Stomach (tissue), 4 donors: ENCODE data around the gene MCRIP2.

Source experiments
- CTCF ChIP-seq, 7 experiments: fragments of 450-650 bp in 4 of 7; fragments of 200-600 bp in 3 of 7; sonication (generic) in 3 of 7; IDR thresholded peaks; one replicate each; pipeline ENCODE4 v1.5.1; 2016 to 2019; ENCODE audit warnings: antibody characterized with exemption in 7 of 7, control low read depth in 2 of 7, mild to moderate bottlenecking in 1 of 7
- POLR2AphosphoS5 ChIP-seq, 3 donors: sonication (generic); formaldehyde crosslinking; IDR thresholded peaks; one replicate each; pipeline ENCODE4 v1.6.1; 2016; ENCODE audit warnings: antibody characterized with exemption in 3 of 3

- TF ChIP-seq CTCF (IDR thresholded peaks at IDR 0.05), result no peak
- TF ChIP-seq POLR2AphosphoS5 (IDR thresholded peaks at IDR 0.05), result no peak
Observed at GRCh38 chr16:595094-595528, 46.5 kb upstream of the MCRIP2 start.
